ENCODE measurements around the gene BICRA. TPM values are rescaled to one million over a fixed set of nuclear protein-coding genes. Genes with fewer than 3 reads are reported as not detected.

Gene BICRA
- total and polyA plus RNA-seq, 2 of the 8 experiments (the other 6 are each of a cell fraction or from before 2014, with no cell fraction given) = 1.5 to 29.2 TPM

DNA sequence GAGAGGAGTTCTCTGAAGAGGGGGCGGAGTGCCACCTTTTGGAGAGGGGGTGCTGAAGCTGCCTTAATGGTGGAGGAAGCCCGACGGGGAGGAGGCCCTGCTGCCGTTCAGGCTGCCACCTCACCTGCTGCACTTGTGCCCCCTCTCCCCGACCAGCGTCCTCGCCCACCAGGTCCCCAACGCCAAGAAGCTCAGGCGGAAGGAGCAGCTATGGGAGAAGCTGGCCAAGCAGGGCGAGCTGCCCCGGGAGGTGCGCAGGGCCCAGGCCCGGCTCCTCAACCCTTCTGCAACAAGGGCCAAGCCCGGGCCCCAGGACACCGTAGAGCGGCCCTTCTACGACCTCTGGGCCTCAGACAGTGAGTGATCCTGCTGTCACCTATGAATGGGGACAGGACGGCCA is 141.8 kb downstream of the BICRA start:
- Histone ChIP-seq H3K9me3 (ENCODE audit: insufficient read depth in 2 of 2, low read depth in 1 of 2, low read length in 1 of 2) (no peaks in the 10 kb centered on the region), H2AFZ (ENCODE audit: low read length) (no peak overlapping the region), H4K91ac (replicated peaks; ENCODE audit: insufficient read length, low read length) (no peak overlapping the region), H3K27ac (ENCODE audit: low read depth, low read length) (no peak overlapping the region), H2AK5ac (ENCODE audit: low read depth, low read length) (no peak overlapping the region), H2BK5ac (ENCODE audit: low read depth, low read length) (no peak overlapping the region), H4K20me1 (replicated peaks in 1 of 2; ENCODE audit: control insufficient read depth in 1 of 2, insufficient read depth in 2 of 2, low read length in 2 of 2) (peaks cover 10 to 13% of the 10 kb centered on the region in 2 experiments), H3K27me3 (replicated peaks in 1 of 4; ENCODE audit: control insufficient read depth in 3 of 4, extremely low read depth in 1 of 4, insufficient read depth in 3 of 4, low read length in 3 of 4) (no peaks in the 10 kb centered on the region), H3K4ac (replicated peaks; ENCODE audit: insufficient read length, low read depth, low read length) (no peak overlapping the region), H2BK12ac (ENCODE audit: low read depth, low read length) (no peak overlapping the region), H3K79me1 (ENCODE audit: low read depth, low read length) (peaks cover 10% of the 10 kb centered on the region; the same call in 1 of the 2 replicates), H3K23ac (ENCODE audit: insufficient read length) (no peak overlapping the region), H2BK15ac (ENCODE audit: low read length) (no peak overlapping the region), H3K18ac (ENCODE audit: extremely low read depth, low read length) (no peak overlapping the region), H3K79me2 (ENCODE audit: control insufficient read depth in 1 of 2, insufficient read depth in 2 of 2, low read length in 2 of 2) (peaks cover 3 to 37% of the 10 kb centered on the region in 2 experiments; a peak in 3 of 4 replicates), H4K5ac (ENCODE audit: insufficient read length, low read depth, low read length) (no peak overlapping the region), H2BK20ac (ENCODE audit: low read length) (no peak overlapping the region), H3K4me3 (ENCODE audit: extremely low read depth in 1 of 4, insufficient read depth in 2 of 4, low read depth in 3 of 4, low read length in 4 of 4) (no peak overlapping the region), H4K8ac (ENCODE audit: extremely low read depth, insufficient read depth, low read length) (no peak overlapping the region; the same call in 1 of the 2 replicates), H3K36me3 (ENCODE audit: control insufficient read depth in 2 of 4, insufficient read depth in 4 of 4, low read length in 3 of 4) (peaks cover 43 to 80% (median 73%) of the 10 kb centered on the region in 4 experiments), H2BK120ac (replicated peaks; ENCODE audit: low read depth, low read length) (no peak overlapping the region), H3K56ac (replicated peaks; ENCODE audit: insufficient read length, low read depth, low read length) (no peak overlapping the region), H3K4me2 (ENCODE audit: insufficient read depth in 1 of 2, low read depth in 2 of 2, low read length in 2 of 2) (no peak overlapping the region), H3K9ac (replicated peaks in 1 of 4; ENCODE audit: extremely low read depth in 1 of 4, low read depth in 3 of 4, low read length in 3 of 4) (no peak overlapping the region), H3K14ac (ENCODE audit: insufficient read length) (no peak overlapping the region), H3K4me1 (replicated peaks in 1 of 4; ENCODE audit: control insufficient read depth in 3 of 4, insufficient read depth in 4 of 4, low read length in 3 of 4) (peaks cover 0 to 6% (median 0%) of the 10 kb centered on the region in 4 experiments; a peak in 3 of 7 replicates), H3K23me2 (ENCODE audit: low read depth, low read length) (peaks cover 2% of the 10 kb centered on the region; the same call in 1 of the 2 replicates)
- no peak for DNase-seq (ENCODE audit: low read depth in 1 of 2, low spot score in 2 of 2)
- POLR2A ChIA-PET (ENCODE audit: partially characterized antibody) = interaction anchor here (0.6 to 11.1 kb wide), 13 partner anchors 6 to 56 kb away, joined by 3 to 204 read pairs (median 6); partner anchors contain the start of gene EHD2
- no peak for TF ChIP-seq HDAC6 (IDR thresholded peaks at IDR 0.05; ENCODE audit: low read depth, low read length)
- 0 out of 2 replicates have a peak, but pooled peaks have one; percentile 30 for TF ChIP-seq POLR2AphosphoS5 (IDR thresholded peaks at IDR 0.05; ENCODE audit: low read depth, low read length)
- CTCF ChIA-PET (ENCODE audit: partially characterized antibody) = interaction anchor here (0.9 to 1.7 kb wide), 4 partner anchors 10 to 314 kb away, joined by 3 to 7 read pairs (median 4); no protein-coding TSS in a partner anchor
- WGBS, 2 experiments (ENCODE audit: extremely low coverage in 1 of 2, insufficient coverage in 1 of 2, insufficient read length in 1 of 2, insufficient replicate concordance in 2 of 2, low coverage in 1 of 2, low lambda C conversion rate in 2 of 2, missing lambda C conversion rate in 1 of 2) = 96% methylated on average over 17 of the region's 18 CpGs; no CpG with 5 or more reads in 1 of the 2 experiments
- FAIRE-seq = no peak

All from H1 (cell line).